Activated CD8-positive, alpha-beta T cell treated with anti-CD3 and anti-CD28 coated beads for 36 hours (primary cell): ENCODE measurements around the gene C11orf68. TPM values are rescaled to one million over a fixed set of nuclear protein-coding genes. Genes with fewer than 3 reads are reported as not detected.

ENCODE experiments used
- ATAC-seq: fragments of 200-7000 bp; cut with Tn5 transposase; one replicate; pipeline ENCODE4 v1.10.0; 2021; ENCODE audit warnings: mild to moderate bottlenecking, moderate library complexity
- CTCF ChIA-PET: fragments of 350-600 bp; sonication (Branson Sonifier 250); formaldehyde crosslinking; loops from one replicate; lab custom pipeline; 2021; ENCODE audit warnings: antibody characterized with exemption; lab: Charles Lee
- POLR2A ChIA-PET: fragments of 350-600 bp; sonication (Branson Sonifier 250); formaldehyde crosslinking; loops from one replicate; lab custom pipeline; 2021; ENCODE audit warnings: antibody characterized with exemption; lab: Charles Lee
- DNase-seq: peaks from one replicate; pipeline ENCODE4 v3.0.0-alpha.2; 2020
- H3K27ac Mint-ChIP-seq: one replicate; pipeline ENCODE4 v1.8.0; 2021; ENCODE audit warnings: mild to moderate bottlenecking, mixed read lengths
- H3K27me3 Mint-ChIP-seq: one replicate; pipeline ENCODE4 v1.8.0; 2021; ENCODE audit warnings: mixed read lengths
- H3K36me3 Mint-ChIP-seq: one replicate; pipeline ENCODE4 v1.8.0; 2021; ENCODE audit warnings: low read depth, mixed read lengths
- H3K4me1 Mint-ChIP-seq: one replicate; pipeline ENCODE4 v1.8.0; 2021; ENCODE audit warnings: low read depth, mixed read lengths
- H3K4me3 Mint-ChIP-seq: one replicate; pipeline ENCODE4 v1.8.0; 2021; ENCODE audit warnings: mild to moderate bottlenecking, moderate library complexity, mixed read lengths
- H3K9me3 Mint-ChIP-seq: one replicate; pipeline ENCODE4 v1.8.0; 2021; ENCODE audit warnings: mixed read lengths
- CTCF ChIP-seq: fragments of 200-600 bp; IDR thresholded peaks from one replicate; pipeline ENCODE4 v1.8.0; 2022; ENCODE audit warnings: antibody characterized with exemption, mild to moderate bottlenecking
- intact Hi-C: fragments of 100-400 bp; cut with micrococcal nuclease; formaldehyde crosslinking; loops from one replicate; pipeline ENCODE4 v1.10.0; 2022
- total RNA-seq, 2 experiments: library from RNA; stranded (reverse); gene quantifications; one replicate each; pipeline ENCODE4 v1.2.3, GENCODE V29; 2021

C11orf68 gene
- total RNA-seq, 2 experiments from 2014 or later: 26.2 to 26.3 TPM

GRCh38 chr11:65917434-65918210, 1.2 kb downstream of the C11orf68 start:
- POLR2A ChIA-PET: interaction anchor here (0.8 to 2.9 kb wide), 12 partner anchors 9 to 71 kb away, joined by 3 to 20 read pairs (median 5); partner anchors contain the start of genes CCDC85B, FIBP and FOSL1
- Mint-ChIP-seq H3K27me3 (no peaks in the 10 kb centered on the region), H3K9me3 (no peaks in the 10 kb centered on the region), H3K36me3 (peaks cover 19% of the 10 kb centered on the region), H3K4me3 (peak overlapping the region; percentile 92), H3K27ac (peak overlapping the region; percentile 87), H3K4me1 (peaks cover 30% of the 10 kb centered on the region)
- no peak for DNase-seq
- intact Hi-C loops: no loop called here
- ATAC-seq: no peak
- CTCF ChIA-PET: interaction anchor here (0.9 to 2.5 kb wide), 7 partner anchors 17 to 206 kb away, joined by 3 to 12 read pairs (median 3); partner anchors contain the start of genes CCDC85B, FIBP, KAT5 and MUS81
- no peak for TF ChIP-seq CTCF

GRCh38 chr11:65917077-65917433, 1.8 kb downstream of the C11orf68 start:
- intact Hi-C loops: no loop called here
- no peak for ATAC-seq
- Mint-ChIP-seq H3K4me3 (peak overlapping the region; percentile 92), H3K36me3 (peaks cover 14% of the 10 kb centered on the region), H3K4me1 (peaks cover 28% of the 10 kb centered on the region), H3K27ac (no peak overlapping the region), H3K9me3 (no peaks in the 10 kb centered on the region), H3K27me3 (no peaks in the 10 kb centered on the region)
- no peak for TF ChIP-seq CTCF
- DNase-seq: no peak
- ChIA-PET POLR2A (interaction anchor here (1.3 to 2.9 kb wide), 5 partner anchors 8 to 27 kb away, joined by 5 to 20 read pairs (median 11); partner anchors contain the start of genes CCDC85B, FIBP and FOSL1), CTCF (interaction anchor here (1.4 to 2.5 kb wide), 2 partner anchors 27 to 29 kb away, joined by 7 to 12 read pairs; partner anchors contain the start of genes CCDC85B and FIBP)

GRCh38 chr11:65916391-65916790, 2.5 kb downstream of the C11orf68 start:
- H3K27ac Mint-ChIP-seq: peak overlapping the region; percentile 13
- intact Hi-C loops: no loop called here

GRCh38 chr11:65915821-65916251, 3.0 kb downstream of the C11orf68 start:
- Mint-ChIP-seq H3K4me1 (peaks cover 28% of the 10 kb centered on the region), H3K36me3 (peaks cover 11% of the 10 kb centered on the region), H3K9me3 (no peaks in the 10 kb centered on the region), H3K27ac (no peak overlapping the region), H3K27me3 (no peaks in the 10 kb centered on the region), H3K4me3 (no peak overlapping the region)
- DNase-seq (no peak), ATAC-seq (no peak)
- TF ChIP-seq CTCF: no peak
- intact Hi-C loops: no loop called here
- POLR2A ChIA-PET: interaction anchor here (1.1 to 2.0 kb wide), 3 partner anchors 14 to 22 kb away, joined by 3 to 8 read pairs (median 6); no protein-coding TSS in a partner anchor
- CTCF ChIA-PET: interaction anchor here (0.7 to 1.8 kb wide), 4 partner anchors 14 to 32 kb away, joined by 3 to 4 read pairs (median 3); no protein-coding TSS in a partner anchor

More at GRCh38 chr11:65916391-65916790, 2.5 kb downstream of the C11orf68 start:
- no peak for TF ChIP-seq CTCF
- POLR2A ChIA-PET: interaction anchor here (1.1 to 2.9 kb wide), 3 partner anchors 15 to 27 kb away, joined by 3 to 20 read pairs (median 6); partner anchors contain the start of genes CCDC85B and FIBP
- ATAC-seq: no peak
- DNase-seq: no peak
- H3K36me3 Mint-ChIP-seq: peaks cover 12% of the 10 kb centered on the region
- H3K27me3 Mint-ChIP-seq: no peaks in the 10 kb centered on the region
- CTCF ChIA-PET: interaction anchor here (0.8 to 2.5 kb wide), 4 partner anchors 15 to 32 kb away, joined by 3 to 12 read pairs (median 4); partner anchors contain the start of gene CCDC85B
- peaks cover 29% of the 10 kb centered on the region for H3K4me1 Mint-ChIP-seq
- H3K9me3 Mint-ChIP-seq: no peaks in the 10 kb centered on the region
- peak overlapping the region; percentile 92 for H3K4me3 Mint-ChIP-seq
